ENCODE results near the gene WDFY4.

DNA sequence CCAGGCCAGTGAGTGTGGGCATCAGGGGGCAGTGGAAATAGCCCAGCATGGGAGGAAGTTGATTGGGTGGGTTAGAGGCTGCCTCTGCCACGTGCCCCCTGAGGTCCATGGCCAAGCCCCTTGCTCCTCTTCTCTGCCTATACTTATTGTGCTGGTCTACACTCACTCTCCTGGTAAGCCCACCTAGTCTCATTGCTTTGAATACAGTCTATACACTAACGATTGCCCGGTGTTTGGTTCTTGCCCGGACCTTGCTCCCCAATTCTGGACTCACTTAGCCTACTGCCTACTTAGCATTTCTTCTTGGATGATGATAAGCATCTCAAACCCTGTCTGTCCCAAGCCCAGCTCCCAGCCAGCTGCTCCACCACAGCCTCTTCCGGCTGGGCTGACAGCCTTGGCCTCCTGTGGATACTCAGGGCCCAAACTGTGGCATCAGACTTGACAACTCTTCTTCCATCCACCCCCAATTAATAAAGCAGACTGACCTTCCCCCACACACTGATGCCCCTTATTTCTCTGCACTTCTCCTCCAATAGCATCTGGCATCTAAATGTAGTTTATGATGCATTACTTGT is 244.8 kb downstream of the WDFY4 start:
- TF ChIP-seq POLR2A (IDR thresholded peaks at IDR 0.05) (no peak), CTCF (IDR thresholded peaks at IDR 0.05) (no peak), EP300 (IDR thresholded peaks at IDR 0.05) (no peak)
